ENCODE data around the gene LHX3. TPM values are rescaled to one million over a fixed set of nuclear protein-coding genes. Genes with fewer than 3 reads are reported as not detected.

LHX3 gene
- total and polyA plus RNA-seq, 2 of the 4 experiments (the other 2 are of a cell fraction): not detected

DNA sequence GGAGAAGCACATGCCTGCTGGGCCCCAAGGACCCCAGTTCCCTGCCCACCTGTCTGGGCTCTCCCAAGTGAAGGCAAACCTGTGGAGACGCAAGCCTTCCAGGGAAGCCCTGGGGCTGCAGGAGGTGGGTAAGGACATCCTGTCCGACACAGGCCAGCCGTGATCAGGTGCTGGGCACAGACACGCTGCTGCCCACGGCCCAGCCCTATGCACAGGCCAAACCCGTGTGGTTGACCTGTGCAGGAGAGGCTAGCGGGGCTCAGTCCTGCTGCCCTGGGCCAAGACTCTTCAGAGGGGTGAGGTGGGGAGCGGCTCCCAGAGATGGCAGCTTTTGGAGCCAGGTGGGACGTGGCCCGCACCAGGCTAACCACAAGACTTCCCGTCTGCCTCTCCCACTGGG, 14.3 kb downstream of the LHX3 start:
- Histone ChIP-seq H3K79me1 (ENCODE audit: low read depth in 1 of 2, low read length in 2 of 2) (no peaks in the 10 kb centered on the region), H2BK5ac (ENCODE audit: low read depth, low read length, poor library complexity, severe bottlenecking) (no peak overlapping the region), H2BK120ac (ENCODE audit: low read depth, low read length) (no peak overlapping the region), H3K9ac (ENCODE audit: low read depth, low read length) (no peak overlapping the region), H3K27ac (ENCODE audit: insufficient read depth, low read length) (no peak overlapping the region), H2BK20ac (ENCODE audit: low read depth, low read length) (no peak overlapping the region), H2AK5ac (ENCODE audit: low read depth, low read length) (no peak overlapping the region), H3K14ac (replicated peaks; ENCODE audit: low read depth, low read length) (no peak overlapping the region), H3K4me3 (ENCODE audit: insufficient read depth, low read depth, low read length) (no peak overlapping the region), H3K36me3 (ENCODE audit: control insufficient read depth, insufficient read depth, low read length) (no peaks in the 10 kb centered on the region), H3K27me3 (ENCODE audit: control insufficient read depth, insufficient read depth, low read length) (peaks cover 77% of the 10 kb centered on the region), H3K9me3 (ENCODE audit: control insufficient read depth, insufficient read depth, low read length) (no peaks in the 10 kb centered on the region), H3K9me1 (ENCODE audit: insufficient read depth, low read length) (no peaks in the 10 kb centered on the region), H4K91ac (ENCODE audit: insufficient read depth, low read depth, low read length) (no peak overlapping the region), H3K18ac (ENCODE audit: low read depth, low read length) (no peak overlapping the region), H2BK15ac (ENCODE audit: low read depth, low read length) (no peak overlapping the region), H4K20me1 (ENCODE audit: insufficient read depth, low read length) (0 out of 2 replicates have a peak, but pooled peaks cover 5% of the 10 kb centered on the region), H4K5ac (ENCODE audit: low read depth, low read length) (no peak overlapping the region), H4K8ac (ENCODE audit: low read depth in 2 of 2, low read length in 2 of 2) (no peak overlapping the region), H3K4me1 (ENCODE audit: control insufficient read depth, insufficient read depth, low read length) (no peaks in the 10 kb centered on the region), H3K4ac (ENCODE audit: low read depth, low read length) (no peak overlapping the region), H2AK9ac (replicated peaks; ENCODE audit: low read depth, low read length, poor library complexity) (no peak overlapping the region), H3K56ac (ENCODE audit: extremely low read depth, insufficient read depth, low read length) (no peak overlapping the region), H3K4me2 (ENCODE audit: low read depth, low read length) (no peak overlapping the region), H3K23ac (ENCODE audit: low read depth, low read length) (no peak overlapping the region), H2AFZ (replicated peaks; ENCODE audit: low read length, poor library complexity) (no peak overlapping the region)
- CTCF ChIA-PET: no interaction called here
- POLR2A ChIA-PET (ENCODE audit: unreplicated experiment): no interaction called here
- in situ Hi-C loops (cut with MboI; ENCODE audit: low sequenced_read_pairs) (no loop called here), intact Hi-C loops (cut with micrococcal nuclease) (no loop called here), dilution Hi-C loops (cut with HindIII; ENCODE audit: low sequenced_read_pairs, unreplicated experiment) (no loop called here)
- no peak for TF ChIP-seq RFX5 (IDR thresholded peaks at IDR 0.05; ENCODE audit: low read depth, low read length)
- TF ChIP-seq MAFK (IDR thresholded peaks at IDR 0.05; ENCODE audit: low read depth, low read length): no peak
- no peak for TF ChIP-seq RAD21 (IDR thresholded peaks at IDR 0.05; ENCODE audit: low read length)
- no peak for TF ChIP-seq SMC3 (IDR thresholded peaks at IDR 0.05; ENCODE audit: low read depth, low read length)
- TF ChIP-seq, protein P1, sequence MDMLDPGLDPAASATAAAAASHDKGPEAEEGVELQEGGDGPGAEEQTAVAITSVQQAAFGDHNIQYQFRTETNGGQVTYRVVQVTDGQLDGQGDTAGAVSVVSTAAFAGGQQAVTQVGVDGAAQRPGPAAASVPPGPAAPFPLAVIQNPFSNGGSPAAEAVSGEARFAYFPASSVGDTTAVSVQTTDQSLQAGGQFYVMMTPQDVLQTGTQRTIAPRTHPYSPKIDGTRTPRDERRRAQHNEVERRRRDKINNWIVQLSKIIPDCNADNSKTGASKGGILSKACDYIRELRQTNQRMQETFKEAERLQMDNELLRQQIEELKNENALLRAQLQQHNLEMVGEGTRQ (IDR thresholded peaks at IDR 0.05; ENCODE audit: low read depth, low read length): no peak
- no peak for TF ChIP-seq ELK1 (IDR thresholded peaks at IDR 0.05; ENCODE audit: borderline replicate concordance, low read depth, low read length)
- no peak for TF ChIP-seq CEBPB (IDR thresholded peaks at IDR 0.05; ENCODE audit: low read depth, low read length)
- no peak for TF ChIP-seq FOS (IDR thresholded peaks at IDR 0.05; ENCODE audit: low read depth, low read length)
- BruUV-seq (replicated peaks): no TSS peak
- DNase-seq (no peak), ATAC-seq (ENCODE audit: low read depth) (no peak)
- 80% methylated on average over 1 of the region's 11 CpGs; no CpG with 5 or more reads in 1 of the 2 experiments for WGBS, 2 experiments (ENCODE audit: extremely low coverage in 2 of 2, insufficient read length in 1 of 2)

All from IMR-90 (cell line).